OCI-LY1 (cell line): ENCODE data around the gene DOCK2.

Experiments
- H2AFZ ChIP-seq: fragments of 200-600 bp; sonication (generic), shearing (Covaris generic); 2 replicates; pipeline ENCODE4 v1.6.0; 2014; ENCODE audit warnings: antibody characterized with exemption, mild to moderate bottlenecking, low read length
- H3F3A ChIP-seq: fragments of 200-600 bp; sonication (generic), shearing (Covaris generic); 2 replicates; pipeline ENCODE4 v1.6.0; 2014; ENCODE audit warnings: mild to moderate bottlenecking, antibody characterized with exemption, low read length, moderate library complexity; ENCODE audit not compliant: insufficient read depth
- H3K27ac ChIP-seq: fragments of 200-600 bp; sonication (generic); 2 replicates; pipeline ENCODE4 v1.5.1; 2014; ENCODE audit warnings: low read length, mixed run types, mild to moderate bottlenecking, low read depth; ENCODE audit not compliant: poor library complexity, severe bottlenecking
- H3K27me3 ChIP-seq: fragments of 200-600 bp; sonication (generic); 2 replicates; pipeline ENCODE4 v1.6.0; 2014; ENCODE audit warnings: antibody characterized with exemption, mild to moderate bottlenecking, low read length, moderate library complexity; ENCODE audit not compliant: insufficient read depth
- H3K36me3 ChIP-seq: fragments of 200-600 bp; sonication (generic); 2 replicates; pipeline ENCODE4 v1.6.1; 2014; ENCODE audit warnings: mild to moderate bottlenecking, antibody characterized with exemption, low read length, moderate library complexity, mixed read lengths; ENCODE audit not compliant: insufficient read depth
- H3K4me1 ChIP-seq: fragments of 200-600 bp; sonication (generic); 2 replicates; pipeline ENCODE4 v1.5.1; 2014; ENCODE audit warnings: mild to moderate bottlenecking, low read length, moderate library complexity; ENCODE audit not compliant: insufficient read depth, severe bottlenecking
- H3K4me2 ChIP-seq: fragments of 200-600 bp; sonication (generic), shearing (Covaris generic); 2 replicates; pipeline ENCODE4 v1.6.1; 2014; ENCODE audit warnings: low read length
- H3K4me3 ChIP-seq: fragments of 200-600 bp; sonication (generic); 2 replicates; pipeline ENCODE4 v1.5.1; 2014; ENCODE audit warnings: low read length, low read depth, mild to moderate bottlenecking, mixed read lengths; ENCODE audit not compliant: poor library complexity, severe bottlenecking
- H3K79me2 ChIP-seq: fragments of 200-600 bp; shearing (Covaris generic); 2 replicates; pipeline ENCODE4 v1.6.1; 2016; ENCODE audit warnings: mixed run types, low read length, mixed read lengths; ENCODE audit not compliant: insufficient read depth
- H3K9ac ChIP-seq: fragments of 200-600 bp; sonication (generic), shearing (Covaris generic); 2 replicates; pipeline ENCODE4 v1.6.1; 2014; ENCODE audit warnings: mild to moderate bottlenecking, low read length, mixed read lengths
- H3K9me2 ChIP-seq: fragments of 200-600 bp; sonication (generic), shearing (Covaris generic); 2 replicates; pipeline ENCODE4 v1.6.1; 2014; ENCODE audit warnings: low read depth, mild to moderate bottlenecking, low read length, mixed read lengths
- H3K9me3 ChIP-seq: fragments of 200-600 bp; shearing (Covaris generic); 2 replicates; pipeline ENCODE4 v1.6.1; 2014; ENCODE audit warnings: low read length, mixed read lengths
- H4K20me1 ChIP-seq: fragments of 200-600 bp; sonication (generic), shearing (Covaris generic); 2 replicates; pipeline ENCODE4 v1.6.0; 2016; ENCODE audit warnings: mild to moderate bottlenecking, low read length; ENCODE audit not compliant: insufficient read depth
- CTCF ChIP-seq: fragments of 200-600 bp; sonication (generic), shearing (Covaris generic); IDR thresholded peaks from 2 replicates; pipeline ENCODE4 v1.5.1; 2017; ENCODE audit warnings: mild to moderate bottlenecking, antibody characterized with exemption, low read length, moderate library complexity, mixed read lengths
- EZH2 ChIP-seq: fragments of 200-600 bp; sonication (generic), shearing (Covaris generic); IDR thresholded peaks from 2 replicates; pipeline ENCODE4 v1.8.0; 2017; ENCODE audit warnings: borderline replicate concordance, mixed run types, mild to moderate bottlenecking, antibody characterized with exemption, low read length, moderate library complexity, mixed read lengths

The DOCK2 gene

GRCh38 chr5:169691471-169691870 is 54.4 kb downstream of the DOCK2 start:
- Histone ChIP-seq H3K4me1 (no peaks in the 10 kb centered on the region), H3K79me2 (no peaks in the 10 kb centered on the region), H3K9me2 (no peaks in the 10 kb centered on the region), H3K27ac (no peak overlapping the region), H3K9ac (no peak overlapping the region), H3K36me3 (peaks cover 93% of the 10 kb centered on the region), H2AFZ (no peak overlapping the region), H3K4me2 (no peak overlapping the region), H3K4me3 (no peak overlapping the region), H4K20me1 (no peaks in the 10 kb centered on the region), H3K27me3 (no peaks in the 10 kb centered on the region), H3F3A (no peaks in the 10 kb centered on the region), H3K9me3 (no peaks in the 10 kb centered on the region)
- TF ChIP-seq CTCF (no peak), EZH2 (no peak)

- Histone ChIP-seq H3K4me2 (no peak overlapping the region), H2AFZ (no peak overlapping the region), H3K9ac (no peak overlapping the region), H3F3A (no peaks in the 10 kb centered on the region), H3K9me2 (no peaks in the 10 kb centered on the region), H3K4me3 (no peak overlapping the region), H3K79me2 (no peaks in the 10 kb centered on the region), H3K27me3 (no peaks in the 10 kb centered on the region), H4K20me1 (no peaks in the 10 kb centered on the region), H3K4me1 (no peaks in the 10 kb centered on the region), H3K9me3 (no peaks in the 10 kb centered on the region), H3K27ac (no peak overlapping the region), H3K36me3 (peaks cover 93% of the 10 kb centered on the region)
- TF ChIP-seq EZH2 (no peak), CTCF (no peak)
Measured at GRCh38 chr5:169694091-169694625, 57.1 kb downstream of the DOCK2 start.

- Histone ChIP-seq H3K79me2 (no peaks in the 10 kb centered on the region), H2AFZ (no peak overlapping the region), H3K27me3 (no peaks in the 10 kb centered on the region), H3K9me2 (no peaks in the 10 kb centered on the region), H3K9ac (no peak overlapping the region), H3K4me1 (no peaks in the 10 kb centered on the region), H3K4me2 (no peak overlapping the region), H4K20me1 (no peaks in the 10 kb centered on the region), H3K27ac (no peak overlapping the region), H3K9me3 (no peaks in the 10 kb centered on the region), H3K4me3 (no peak overlapping the region), H3K36me3 (peaks cover 95% of the 10 kb centered on the region), H3F3A (no peaks in the 10 kb centered on the region)
- no peak for TF ChIP-seq EZH2
- no peak for TF ChIP-seq CTCF
Measured at GRCh38 chr5:169695025-169695625, 58.0 kb downstream of the DOCK2 start.
